Transverse colon (tissue), 4 donors: ENCODE data around the gene DCAF10.

Source experiments
- POLR2A ChIP-seq: fragments of 450-650 bp; IDR thresholded peaks from one replicate; pipeline ENCODE4 v1.6.1; 2016; ENCODE audit warnings: antibody characterized with exemption, mild to moderate bottlenecking, moderate library complexity
- POLR2AphosphoS5 ChIP-seq, 3 donors: sonication (generic); formaldehyde crosslinking; IDR thresholded peaks; one replicate each; pipeline ENCODE4 v1.6.1; 2016; ENCODE audit warnings: antibody characterized with exemption in 3 of 3
- TF ChIP-seq, protein P1 (sequence below), 5 experiments: fragments of 200-600 bp in 3 of 5; fragments of 450-650 bp in 2 of 5; sonication (generic) in 3 of 5; IDR thresholded peaks; 1 replicate in 2 of 5; 2 replicates in 3 of 5; pipeline ENCODE4 v1.5.1; 2016 to 2017; ENCODE audit warnings: antibody characterized with exemption in 5 of 5, inconsistent platforms in 3 of 5, mild to moderate bottlenecking in 2 of 5, moderate library complexity in 1 of 5

DNA sequence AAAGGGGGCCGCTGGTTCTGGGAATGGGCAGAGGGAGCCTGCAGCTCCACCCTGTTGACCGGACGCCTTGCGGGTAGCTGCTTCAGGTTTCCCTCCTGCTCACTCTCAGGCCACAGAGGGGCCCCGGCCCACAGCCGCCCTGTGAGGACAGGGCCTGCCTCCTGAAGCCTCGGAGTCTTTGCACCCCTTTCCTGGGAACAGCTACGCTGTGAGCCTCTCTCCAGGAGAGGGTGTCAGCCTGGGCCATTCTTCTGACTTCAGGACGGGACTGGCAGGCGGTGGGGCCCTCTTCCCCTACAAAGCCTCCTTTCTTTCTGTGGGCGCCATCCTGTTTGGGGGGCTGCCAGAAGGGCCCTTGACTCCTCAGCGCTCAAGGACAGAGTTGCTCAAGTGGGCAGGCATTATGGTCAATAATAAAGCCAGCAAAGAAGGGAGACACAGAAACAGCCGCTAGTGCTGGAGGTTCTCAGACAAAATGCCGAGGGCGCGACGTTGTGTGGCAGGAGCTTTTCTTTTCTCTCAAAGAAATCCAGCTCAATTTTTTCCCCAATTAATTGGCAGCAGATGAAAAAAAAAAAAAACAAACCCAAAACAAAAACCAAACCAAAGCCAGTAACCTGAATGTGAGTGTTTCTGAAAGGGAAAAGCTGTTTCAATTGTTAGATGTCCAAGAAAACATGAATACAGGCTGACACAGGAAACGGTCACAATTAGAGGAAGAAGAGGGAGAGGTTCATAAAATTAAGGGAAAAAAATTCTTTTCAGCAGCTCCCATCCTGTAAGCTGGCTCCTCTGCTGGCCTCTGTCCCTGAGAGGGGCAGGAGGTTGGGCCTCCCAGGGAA lies 116.1 kb downstream of the DCAF10 start:
- TF ChIP-seq, protein P1, sequence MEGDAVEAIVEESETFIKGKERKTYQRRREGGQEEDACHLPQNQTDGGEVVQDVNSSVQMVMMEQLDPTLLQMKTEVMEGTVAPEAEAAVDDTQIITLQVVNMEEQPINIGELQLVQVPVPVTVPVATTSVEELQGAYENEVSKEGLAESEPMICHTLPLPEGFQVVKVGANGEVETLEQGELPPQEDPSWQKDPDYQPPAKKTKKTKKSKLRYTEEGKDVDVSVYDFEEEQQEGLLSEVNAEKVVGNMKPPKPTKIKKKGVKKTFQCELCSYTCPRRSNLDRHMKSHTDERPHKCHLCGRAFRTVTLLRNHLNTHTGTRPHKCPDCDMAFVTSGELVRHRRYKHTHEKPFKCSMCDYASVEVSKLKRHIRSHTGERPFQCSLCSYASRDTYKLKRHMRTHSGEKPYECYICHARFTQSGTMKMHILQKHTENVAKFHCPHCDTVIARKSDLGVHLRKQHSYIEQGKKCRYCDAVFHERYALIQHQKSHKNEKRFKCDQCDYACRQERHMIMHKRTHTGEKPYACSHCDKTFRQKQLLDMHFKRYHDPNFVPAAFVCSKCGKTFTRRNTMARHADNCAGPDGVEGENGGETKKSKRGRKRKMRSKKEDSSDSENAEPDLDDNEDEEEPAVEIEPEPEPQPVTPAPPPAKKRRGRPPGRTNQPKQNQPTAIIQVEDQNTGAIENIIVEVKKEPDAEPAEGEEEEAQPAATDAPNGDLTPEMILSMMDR (IDR thresholded peaks at IDR 0.05), result no peak
- TF ChIP-seq POLR2A, result no peak
- no peak for TF ChIP-seq POLR2AphosphoS5 (IDR thresholded peaks at IDR 0.05)
